GM18508 (cell line): ENCODE measurements around the gene LRRK1.

ENCODE experiments used
- ATAC-seq: cut with Tn5 transposase; IDR thresholded peaks from one replicate; pipeline ENCODE4 v1.9.1; 2021; ENCODE audit warnings: moderate number of reproducible peaks; ENCODE audit not compliant: insufficient read depth, unreplicated experiment

Gene LRRK1

DNA sequence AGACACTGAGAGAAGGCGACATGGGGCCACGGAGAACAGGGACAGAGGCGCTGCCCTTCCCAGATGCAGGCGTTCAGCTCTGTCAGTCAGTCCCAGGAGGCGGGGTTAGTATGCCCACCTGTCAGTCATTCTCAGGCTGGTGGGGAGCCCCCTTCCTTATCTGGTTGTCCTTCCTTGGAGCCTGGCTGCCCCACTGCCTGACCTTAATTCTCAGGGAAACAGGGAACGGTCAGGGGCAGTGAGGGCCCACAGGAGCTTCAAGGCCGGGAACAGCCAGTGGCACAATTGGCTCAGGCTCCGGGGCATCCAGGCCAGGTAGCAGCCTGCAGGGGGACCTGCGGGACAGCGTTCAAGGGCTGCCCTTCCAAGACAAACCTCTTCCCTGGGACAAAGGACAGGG lies 199.5 kb downstream of the LRRK1 start:
- ATAC-seq = no peak

- ATAC-seq = no peak
Observed at GRCh38 chr15:101119181-101119580, 200.0 kb downstream of the LRRK1 start.
